ENCODE data around the gene CELF5.

The CELF5 gene

DNA sequence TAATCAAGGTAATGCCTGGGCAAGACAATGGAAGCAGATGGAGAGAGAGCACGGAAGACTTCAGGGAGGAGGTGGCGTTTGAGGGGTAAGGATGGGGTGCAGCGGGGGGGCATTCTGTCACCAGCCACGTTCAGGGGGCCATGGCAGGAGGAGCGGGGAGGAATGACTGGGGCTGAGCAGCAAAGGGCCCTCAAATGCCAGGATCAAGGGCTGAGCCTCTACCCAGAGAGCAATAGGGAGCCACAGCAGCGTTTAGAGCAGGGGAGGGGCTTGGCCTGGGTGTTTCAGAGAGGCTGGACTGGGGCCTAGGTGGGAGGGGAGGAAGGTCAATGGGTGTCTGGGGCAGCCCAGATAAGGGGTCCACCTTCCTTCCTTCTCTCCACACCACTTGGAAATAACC is 44.3 kb downstream of the CELF5 start:
- no peak for TF ChIP-seq NFIC (IDR thresholded peaks at IDR 0.05)
- no peak for TF ChIP-seq CREB1 (IDR thresholded peaks at IDR 0.05; ENCODE audit: low read depth)
- TF ChIP-seq EGR1 (IDR thresholded peaks at IDR 0.05) = no peak
- no peak for TF ChIP-seq USF1 (IDR thresholded peaks at IDR 0.05)
- TF ChIP-seq YY1 (IDR thresholded peaks at IDR 0.05; ENCODE audit: low read depth) = no peak
- TF ChIP-seq CEBPB (IDR thresholded peaks at IDR 0.05) = no peak
- TF ChIP-seq RAD21 (IDR thresholded peaks at IDR 0.05; ENCODE audit: low read depth) = no peak
- TF ChIP-seq TCF12 (IDR thresholded peaks at IDR 0.05; ENCODE audit: low read depth) = no peak
- no peak for TF ChIP-seq FOXM1 (IDR thresholded peaks at IDR 0.05; ENCODE audit: borderline replicate concordance, low read depth)
- TF ChIP-seq EP300 (IDR thresholded peaks at IDR 0.05; ENCODE audit: borderline replicate concordance) = no peak
- TF ChIP-seq, protein P1, sequence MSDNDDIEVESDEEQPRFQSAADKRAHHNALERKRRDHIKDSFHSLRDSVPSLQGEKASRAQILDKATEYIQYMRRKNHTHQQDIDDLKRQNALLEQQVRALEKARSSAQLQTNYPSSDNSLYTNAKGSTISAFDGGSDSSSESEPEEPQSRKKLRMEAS (IDR thresholded peaks at IDR 0.05) = no peak
- no peak for TF ChIP-seq REST (IDR thresholded peaks at IDR 0.05; ENCODE audit: low read depth)
- TF ChIP-seq TAF1 (IDR thresholded peaks at IDR 0.05; ENCODE audit: low read depth) = no peak
- TF ChIP-seq TEAD4 (IDR thresholded peaks at IDR 0.05) = no peak
- TF ChIP-seq ZBTB7A (IDR thresholded peaks at IDR 0.05; ENCODE audit: low read depth) = no peak

DNA sequence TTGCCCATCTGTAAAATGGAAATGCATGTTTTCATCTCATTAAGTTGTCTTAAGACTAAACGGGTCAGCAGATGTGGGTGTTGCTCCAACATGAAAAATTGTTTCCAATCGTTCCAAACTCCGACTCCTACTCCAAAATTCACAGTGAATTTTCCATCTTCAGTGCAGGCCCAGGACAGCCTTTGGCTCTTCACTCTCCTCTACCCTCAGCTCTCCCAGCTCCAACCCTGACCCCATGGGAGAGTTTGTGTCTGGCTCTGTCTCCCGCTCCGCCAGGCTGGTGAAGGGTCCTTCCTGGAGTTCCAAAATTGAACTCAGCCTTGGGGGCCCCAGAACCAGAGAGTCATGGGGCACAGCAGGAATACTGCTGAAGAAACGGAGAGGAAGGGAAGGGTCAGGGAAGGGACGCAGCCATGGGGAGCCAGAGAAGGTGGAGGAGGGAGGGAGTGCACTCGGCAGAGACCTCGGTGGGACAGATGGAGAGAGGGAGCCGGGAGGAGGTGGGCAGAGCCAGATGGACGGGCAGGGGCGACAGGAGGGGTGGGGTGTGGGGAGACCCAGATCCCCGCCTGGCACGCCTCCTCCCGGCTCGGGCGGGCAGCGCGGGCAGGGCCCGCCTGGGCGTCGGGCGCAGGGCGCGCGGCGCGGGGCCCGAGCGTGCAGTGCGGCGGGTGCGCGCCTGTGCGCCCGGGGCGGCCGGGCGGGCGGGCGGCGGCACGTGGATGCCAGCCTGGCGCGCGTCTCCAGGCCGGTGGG is 45.6 kb downstream of the CELF5 start:
- TF ChIP-seq USF1 (IDR thresholded peaks at IDR 0.05) (no peak), REST (IDR thresholded peaks at IDR 0.05; ENCODE audit: low read depth) (no peak), EGR1 (IDR thresholded peaks at IDR 0.05) (no peak), CEBPB (IDR thresholded peaks at IDR 0.05) (no peak), ZBTB7A (IDR thresholded peaks at IDR 0.05; ENCODE audit: low read depth) (no peak), EP300 (IDR thresholded peaks at IDR 0.05; ENCODE audit: borderline replicate concordance) (no peak), CREB1 (IDR thresholded peaks at IDR 0.05; ENCODE audit: low read depth) (no peak), FOXM1 (IDR thresholded peaks at IDR 0.05; ENCODE audit: borderline replicate concordance, low read depth) (no peak), TAF1 (IDR thresholded peaks at IDR 0.05; ENCODE audit: low read depth) (no peak)

DNA sequence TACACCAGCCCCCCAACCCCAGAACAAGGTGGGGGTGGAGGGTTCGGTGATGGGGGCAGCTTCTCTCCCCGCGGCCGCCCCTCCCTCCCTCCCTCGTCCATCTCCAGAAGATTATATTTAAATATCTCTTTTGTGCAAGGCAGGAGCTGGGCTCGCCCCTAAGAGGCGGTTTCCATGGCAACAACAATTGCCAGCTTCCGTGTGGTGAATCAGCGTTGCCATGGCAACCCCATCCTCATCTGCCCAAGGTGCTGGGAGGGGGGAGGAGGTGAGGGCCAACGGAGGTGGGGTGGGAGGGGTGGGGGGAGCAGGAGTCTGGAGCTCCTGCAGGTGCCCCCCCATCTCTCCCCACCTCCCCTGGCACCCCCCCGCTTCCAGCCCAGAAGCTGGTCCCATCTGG is 46.4 kb downstream of the CELF5 start:
- no peak for TF ChIP-seq REST (IDR thresholded peaks at IDR 0.05; ENCODE audit: low read depth)
- no peak for TF ChIP-seq TCF12 (IDR thresholded peaks at IDR 0.05; ENCODE audit: low read depth)
- no peak for TF ChIP-seq FOXM1 (IDR thresholded peaks at IDR 0.05; ENCODE audit: borderline replicate concordance, low read depth)
- TF ChIP-seq RAD21 (IDR thresholded peaks at IDR 0.05; ENCODE audit: low read depth) = no peak
- no peak for TF ChIP-seq YY1 (IDR thresholded peaks at IDR 0.05; ENCODE audit: low read depth)
- TF ChIP-seq CREB1 (IDR thresholded peaks at IDR 0.05; ENCODE audit: low read depth) = no peak
- no peak for TF ChIP-seq TEAD4 (IDR thresholded peaks at IDR 0.05)
- TF ChIP-seq CEBPB (IDR thresholded peaks at IDR 0.05) = no peak
- TF ChIP-seq TAF1 (IDR thresholded peaks at IDR 0.05; ENCODE audit: low read depth) = no peak
- no peak for TF ChIP-seq ZBTB7A (IDR thresholded peaks at IDR 0.05; ENCODE audit: low read depth)
- TF ChIP-seq EGR1 (IDR thresholded peaks at IDR 0.05) = no peak
- TF ChIP-seq USF1 (IDR thresholded peaks at IDR 0.05) = no peak
- no peak for TF ChIP-seq NFIC (IDR thresholded peaks at IDR 0.05)
- TF ChIP-seq, protein P1 (IDR thresholded peaks at IDR 0.05) = no peak
- TF ChIP-seq EP300 (IDR thresholded peaks at IDR 0.05; ENCODE audit: borderline replicate concordance) = no peak

Data from Ishikawa (cell line).